CD4-positive, CD25-positive, alpha-beta regulatory T cell (primary cell): ENCODE measurements around the gene ST3GAL4. TPM values are rescaled to one million over a fixed set of nuclear protein-coding genes. Genes with fewer than 3 reads are reported as not detected.

Source experiments
- ATAC-seq, 2 donors: fragments of 150-1000 bp; cut with Tn5 transposase; one replicate each; pipeline ENCODE4 v1.10.0; 2021; ENCODE audit warnings: low read depth in 2 of 2, moderate number of reproducible peaks in 2 of 2, moderate library complexity in 1 of 2
- DNase-seq, 3 donors: peaks; one replicate each; pipeline versions ENCODE4 v3.0.0 to v3.0.0-alpha.2; 2012 to 2022; ENCODE audit warnings: mixed read lengths in 1 of 3
- H3K27ac ChIP-seq: one replicate; pipeline ENCODE4 v1.7.0; 2013; ENCODE audit warnings: mild to moderate bottlenecking, low read length; ENCODE audit not compliant: insufficient read depth, poor library complexity, severe bottlenecking
- H3K27me3 ChIP-seq: one replicate; pipeline ENCODE4 v1.7.0; 2013; ENCODE audit warnings: low read length; ENCODE audit not compliant: control insufficient read depth, insufficient read depth
- H3K36me3 ChIP-seq: one replicate; pipeline ENCODE4 v1.7.0; 2013; ENCODE audit warnings: mild to moderate bottlenecking, low read length, moderate library complexity; ENCODE audit not compliant: control insufficient read depth, insufficient read depth
- H3K4me1 ChIP-seq: 2 replicates; pipeline ENCODE4 v1.7.0; 2013; ENCODE audit warnings: mild to moderate bottlenecking, low read length; ENCODE audit not compliant: insufficient read depth, control insufficient read depth, poor library complexity, severe bottlenecking
- H3K4me3 ChIP-seq: one replicate; pipeline ENCODE4 v1.7.0; 2013; ENCODE audit warnings: low read depth, mild to moderate bottlenecking, low read length, moderate library complexity
- H3K9me3 ChIP-seq, 2 experiments: 1 replicate in 1 of 2; 2 replicates in 1 of 2; pipeline ENCODE4 v1.7.0; 2013; ENCODE audit warnings: low read length in 2 of 2, mild to moderate bottlenecking in 1 of 2, moderate library complexity in 1 of 2; ENCODE audit not compliant: control insufficient read depth in 2 of 2
- H3K27ac Mint-ChIP-seq, 3 donors: one replicate each; pipeline ENCODE4 v1.8.0; 2020 to 2022; ENCODE audit warnings: mild to moderate bottlenecking in 3 of 3, mixed read lengths in 3 of 3, moderate library complexity in 2 of 3
- H3K27me3 Mint-ChIP-seq: one replicate; pipeline ENCODE4 v1.8.0; 2022; ENCODE audit warnings: mild to moderate bottlenecking, mixed read lengths
- H3K36me3 Mint-ChIP-seq: one replicate; pipeline ENCODE4 v1.8.0; 2020; ENCODE audit warnings: mixed read lengths
- H3K4me1 Mint-ChIP-seq, 4 donors: one replicate each; pipeline ENCODE4 v1.8.0; 2020 to 2022; ENCODE audit warnings: mixed read lengths in 4 of 4, mild to moderate bottlenecking in 1 of 4
- H3K4me3 Mint-ChIP-seq, 4 donors: one replicate each; pipeline ENCODE4 v1.8.0; 2020 to 2022; ENCODE audit warnings: mild to moderate bottlenecking in 4 of 4, mixed read lengths in 4 of 4, moderate library complexity in 3 of 4
- H3K9me3 Mint-ChIP-seq, 7 donors: one replicate each; pipeline ENCODE4 v1.8.0; 2020 to 2022; ENCODE audit warnings: mixed read lengths in 7 of 7, mild to moderate bottlenecking in 3 of 7, moderate library complexity in 2 of 7
- polyA plus RNA-seq, 4 donors: library from polyadenylated mRNA; unstranded; fragments of 300-500 nt; fragmentation: Illumina TruSeq; gene quantifications; one replicate each; pipeline ENCODE4 v1.2.3, GENCODE V29; 2021
- total RNA-seq: library from RNA; stranded (reverse); gene quantifications from one replicate; pipeline ENCODE4 v1.2.3, GENCODE V29; 2022

Gene ST3GAL4
- total and polyA plus RNA-seq, 5 donors from 2014 or later, result 1.4 to 4.7 (median 2.4) TPM

- Histone ChIP-seq H3K4me3 (no peak overlapping the region), H3K36me3 (peaks cover 45% of the 10 kb centered on the region), H3K9me3 (no peaks in the 10 kb centered on the region), H3K27ac (no peak overlapping the region), H3K4me1 (peaks cover 4% of the 10 kb centered on the region), H3K27me3 (no peaks in the 10 kb centered on the region)
- H3K27me3 Mint-ChIP-seq, result no peaks in the 10 kb centered on the region
- peaks cover 0 to 4% (median 2%) of the 10 kb centered on the region in 7 donors for H3K9me3 Mint-ChIP-seq
- ATAC-seq, result no peak
- peak overlapping the region in 1 of 3 donors; percentile 17 for H3K27ac Mint-ChIP-seq
- no peak overlapping the region for H3K4me3 Mint-ChIP-seq
- H3K4me1 Mint-ChIP-seq, result peaks cover 11 to 47% (median 33%) of the 10 kb centered on the region in 4 donors
- no peak for DNase-seq
- H3K36me3 Mint-ChIP-seq, result peaks cover 50% of the 10 kb centered on the region
These were observed 43.8 kb upstream of the ST3GAL4 start for GRCh38 chr11:126311401-126312291.

DNA sequence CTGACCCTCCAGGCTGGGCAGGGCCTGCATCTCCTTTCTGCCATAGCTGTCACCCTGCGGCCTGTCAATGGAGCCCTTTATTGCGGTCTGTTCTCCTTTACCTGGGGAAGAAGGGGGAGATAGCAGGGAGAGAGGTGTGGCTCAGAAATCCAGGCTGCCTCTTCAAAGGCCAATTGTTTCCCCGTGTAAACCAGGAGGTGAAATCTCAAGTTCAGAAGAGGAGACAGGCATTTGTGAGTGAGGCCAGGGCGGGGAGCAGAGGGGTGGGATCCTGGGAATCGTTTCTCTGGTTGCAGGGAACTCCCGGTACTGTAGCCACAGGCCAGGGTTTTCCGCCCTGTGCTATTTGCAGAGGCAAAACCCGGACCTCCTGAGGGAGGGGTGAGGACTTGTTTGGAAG is 42.5 kb upstream of the ST3GAL4 start:
- peak overlapping the region in 1 of 3 donors; percentile 35 for H3K27ac Mint-ChIP-seq
- ATAC-seq (no peak), DNase-seq (no peak)
- H3K4me3 Mint-ChIP-seq, result no peak overlapping the region
- H3K36me3 ChIP-seq, result peaks cover 41% of the 10 kb centered on the region
- no peaks in the 10 kb centered on the region for H3K9me3 ChIP-seq
- H3K36me3 Mint-ChIP-seq, result peaks cover 47% of the 10 kb centered on the region
- H3K9me3 Mint-ChIP-seq, result peaks cover 0 to 4% (median 2%) of the 10 kb centered on the region in 7 donors
- no peaks in the 10 kb centered on the region for H3K27me3 Mint-ChIP-seq
- H3K4me1 ChIP-seq, result peaks cover 7% of the 10 kb centered on the region
- H3K27me3 ChIP-seq, result no peaks in the 10 kb centered on the region
- H3K27ac ChIP-seq, result no peak overlapping the region
- peaks cover 21 to 48% (median 35%) of the 10 kb centered on the region in 4 donors for H3K4me1 Mint-ChIP-seq
- no peak overlapping the region for H3K4me3 ChIP-seq

GRCh38 chr11:126313826-126314225 is 41.7 kb upstream of the ST3GAL4 start:
- no peaks in the 10 kb centered on the region for H3K9me3 ChIP-seq
- Mint-ChIP-seq H3K36me3 (peaks cover 42% of the 10 kb centered on the region), H3K4me1 (peaks cover 25 to 53% (median 38%) of the 10 kb centered on the region in 4 donors), H3K4me3 (no peak overlapping the region), H3K27me3 (no peaks in the 10 kb centered on the region), H3K9me3 (peaks cover 0 to 4% (median 2%) of the 10 kb centered on the region in 7 donors), H3K27ac (no peak overlapping the region)
- DNase-seq (no peak), ATAC-seq (no peak)
- peaks cover 15% of the 10 kb centered on the region for H3K4me1 ChIP-seq
- H3K27me3 ChIP-seq, result no peaks in the 10 kb centered on the region
- H3K27ac ChIP-seq, result no peak overlapping the region
- H3K4me3 ChIP-seq, result no peak overlapping the region
- H3K36me3 ChIP-seq, result peaks cover 34% of the 10 kb centered on the region

GRCh38 chr11:126317432-126317755 is 38.1 kb upstream of the ST3GAL4 start:
- no peak for DNase-seq
- H3K27ac Mint-ChIP-seq, result peak overlapping the region in 2 of 3 donors; percentile 64 to 72
- peaks cover 39% of the 10 kb centered on the region for H3K36me3 Mint-ChIP-seq
- no peak for ATAC-seq
- peak overlapping the region in 3 of 4 donors; percentile 39 to 79 (median 49) for H3K4me3 Mint-ChIP-seq
- H3K9me3 Mint-ChIP-seq, result peaks cover 0 to 4% (median 2%) of the 10 kb centered on the region in 7 donors
- H3K27me3 Mint-ChIP-seq, result no peaks in the 10 kb centered on the region
- Histone ChIP-seq H3K4me3 (no peak overlapping the region), H3K27me3 (no peaks in the 10 kb centered on the region), H3K4me1 (peaks cover 22% of the 10 kb centered on the region), H3K9me3 (no peaks in the 10 kb centered on the region), H3K36me3 (peaks cover 37% of the 10 kb centered on the region), H3K27ac (no peak overlapping the region)
- H3K4me1 Mint-ChIP-seq, result peaks cover 26 to 46% (median 39%) of the 10 kb centered on the region in 4 donors

DNA sequence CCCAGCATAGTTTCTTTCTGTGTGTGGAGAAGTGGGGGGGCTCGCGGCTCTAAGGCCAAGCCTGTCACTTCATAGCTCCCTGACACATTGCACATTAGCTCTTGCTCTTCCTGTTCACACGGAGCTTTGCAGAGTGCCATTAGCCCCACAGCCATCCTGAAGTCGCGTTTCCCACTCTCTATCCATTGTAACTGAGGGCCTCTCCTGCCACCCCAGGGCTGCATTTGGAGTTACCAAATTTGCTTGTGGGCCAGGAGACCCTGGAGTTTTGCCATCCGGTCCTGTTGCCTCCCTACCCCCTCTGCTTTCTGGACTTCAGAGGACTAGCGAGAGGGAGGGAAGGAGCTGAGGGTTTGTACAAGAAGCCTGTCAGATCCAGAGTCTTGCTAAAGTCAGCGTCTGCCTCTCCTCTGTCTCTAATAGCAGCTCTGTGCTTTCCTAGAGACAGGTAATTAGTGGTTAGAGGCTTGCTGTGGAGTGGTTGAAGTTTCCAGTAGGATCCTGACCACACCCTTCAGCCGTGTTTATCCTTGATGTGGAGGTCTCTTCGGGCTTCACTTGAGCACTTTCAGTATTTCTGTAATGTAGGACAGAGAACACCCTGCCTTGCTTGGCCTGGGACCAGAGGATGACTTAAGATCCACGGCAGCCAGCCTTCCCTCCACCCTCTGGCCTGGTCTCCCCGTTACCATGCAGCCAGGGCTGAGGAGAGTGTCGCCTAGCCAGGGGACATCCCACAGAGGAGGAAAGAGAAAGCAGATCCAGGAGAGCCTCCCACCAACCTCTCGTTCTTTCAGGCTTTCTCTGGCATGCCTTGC is 37.5 kb upstream of the ST3GAL4 start:
- ATAC-seq (peak; percentile 32 to 56), DNase-seq (peak in 2 of 3 donors; percentile 3 to 36)
- H3K4me3 Mint-ChIP-seq, result peak overlapping the region in 3 of 4 donors; percentile 39 to 79 (median 49)
- H3K27ac Mint-ChIP-seq, result peak overlapping the region; percentile 64 to 83 (median 80)
- H3K27me3 Mint-ChIP-seq, result no peaks in the 10 kb centered on the region
- Histone ChIP-seq H3K36me3 (peaks cover 32% of the 10 kb centered on the region), H3K27ac (no peak overlapping the region), H3K4me1 (peaks cover 22% of the 10 kb centered on the region), H3K9me3 (no peaks in the 10 kb centered on the region), H3K27me3 (no peaks in the 10 kb centered on the region), H3K4me3 (no peak overlapping the region)
- H3K4me1 Mint-ChIP-seq, result peaks cover 26 to 46% (median 39%) of the 10 kb centered on the region in 4 donors
- H3K36me3 Mint-ChIP-seq, result peaks cover 39% of the 10 kb centered on the region
- H3K9me3 Mint-ChIP-seq, result peaks cover 0 to 4% (median 2%) of the 10 kb centered on the region in 7 donors

GRCh38 chr11:126318574-126319373 is 36.7 kb upstream of the ST3GAL4 start:
- DNase-seq (peak in 1 of 3 donors; percentile 39), ATAC-seq (peak; percentile 54 to 65)
- H3K4me3 Mint-ChIP-seq, result peak overlapping the region in 3 of 4 donors; percentile 2 to 79 (median 39)
- H3K36me3 Mint-ChIP-seq, result peaks cover 35% of the 10 kb centered on the region
- Histone ChIP-seq H3K9me3 (no peaks in the 10 kb centered on the region), H3K27me3 (no peaks in the 10 kb centered on the region), H3K4me1 (peaks cover 22% of the 10 kb centered on the region), H3K36me3 (peaks cover 27% of the 10 kb centered on the region), H3K27ac (no peak overlapping the region), H3K4me3 (peak overlapping the region; percentile 41)
- H3K27me3 Mint-ChIP-seq, result no peaks in the 10 kb centered on the region
- peaks cover 26 to 48% (median 38%) of the 10 kb centered on the region in 4 donors for H3K4me1 Mint-ChIP-seq
- H3K9me3 Mint-ChIP-seq, result peaks cover 0 to 4% (median 0%) of the 10 kb centered on the region in 7 donors
- peak overlapping the region; percentile 64 to 83 (median 80) for H3K27ac Mint-ChIP-seq

GRCh38 chr11:126319374-126319740 is 36.1 kb upstream of the ST3GAL4 start:
- Histone ChIP-seq H3K4me3 (no peak overlapping the region), H3K36me3 (peaks cover 22% of the 10 kb centered on the region), H3K4me1 (peaks cover 22% of the 10 kb centered on the region), H3K27ac (no peak overlapping the region), H3K9me3 (no peaks in the 10 kb centered on the region), H3K27me3 (no peaks in the 10 kb centered on the region)
- Mint-ChIP-seq H3K27me3 (no peaks in the 10 kb centered on the region), H3K4me1 (peaks cover 26 to 44% (median 36%) of the 10 kb centered on the region in 4 donors), H3K9me3 (peaks cover 0 to 4% (median 0%) of the 10 kb centered on the region in 7 donors), H3K27ac (peak overlapping the region in 2 of 3 donors; percentile 32 to 64), H3K36me3 (peaks cover 30% of the 10 kb centered on the region), H3K4me3 (peak overlapping the region in 1 of 4 donors; percentile 79)
- ATAC-seq (no peak), DNase-seq (no peak)
